ENCODE measurements around the gene PDAP1. TPM values are rescaled to one million over a fixed set of nuclear protein-coding genes. Genes with fewer than 3 reads are reported as not detected.

The PDAP1 gene
- total and polyA plus RNA-seq, 2 donors from 2014 or later: 84.7 to 119 TPM

DNA sequence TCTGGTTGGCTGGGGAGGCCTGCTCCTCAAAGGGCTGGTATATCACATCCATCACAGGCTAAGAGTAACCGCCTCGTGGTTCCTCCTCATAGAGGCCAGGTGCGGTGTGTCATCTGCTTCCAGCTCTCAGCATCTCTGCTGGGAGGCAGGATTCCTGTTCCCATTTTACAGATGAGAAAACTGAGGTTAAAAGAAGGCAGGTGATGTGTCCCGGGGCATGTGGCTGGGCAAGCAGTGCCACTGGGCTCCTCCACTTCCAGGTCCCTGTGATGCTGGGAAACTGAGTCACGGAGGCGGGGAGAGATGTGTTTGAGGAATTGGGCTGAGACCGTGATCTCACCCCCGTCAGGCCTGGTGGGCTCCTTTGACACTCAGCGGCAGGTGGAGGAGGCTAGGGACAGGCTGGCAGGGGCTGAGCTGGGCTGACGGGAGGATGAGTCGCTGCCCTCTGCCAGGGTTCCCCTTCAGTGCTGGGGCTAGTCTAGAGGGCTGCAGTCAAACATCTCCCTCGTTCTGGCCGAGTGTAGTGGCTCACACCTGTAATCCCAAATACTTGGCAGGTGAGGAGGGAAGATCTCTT, 24.5 kb downstream of the PDAP1 start:
- TF ChIP-seq, protein P1, sequence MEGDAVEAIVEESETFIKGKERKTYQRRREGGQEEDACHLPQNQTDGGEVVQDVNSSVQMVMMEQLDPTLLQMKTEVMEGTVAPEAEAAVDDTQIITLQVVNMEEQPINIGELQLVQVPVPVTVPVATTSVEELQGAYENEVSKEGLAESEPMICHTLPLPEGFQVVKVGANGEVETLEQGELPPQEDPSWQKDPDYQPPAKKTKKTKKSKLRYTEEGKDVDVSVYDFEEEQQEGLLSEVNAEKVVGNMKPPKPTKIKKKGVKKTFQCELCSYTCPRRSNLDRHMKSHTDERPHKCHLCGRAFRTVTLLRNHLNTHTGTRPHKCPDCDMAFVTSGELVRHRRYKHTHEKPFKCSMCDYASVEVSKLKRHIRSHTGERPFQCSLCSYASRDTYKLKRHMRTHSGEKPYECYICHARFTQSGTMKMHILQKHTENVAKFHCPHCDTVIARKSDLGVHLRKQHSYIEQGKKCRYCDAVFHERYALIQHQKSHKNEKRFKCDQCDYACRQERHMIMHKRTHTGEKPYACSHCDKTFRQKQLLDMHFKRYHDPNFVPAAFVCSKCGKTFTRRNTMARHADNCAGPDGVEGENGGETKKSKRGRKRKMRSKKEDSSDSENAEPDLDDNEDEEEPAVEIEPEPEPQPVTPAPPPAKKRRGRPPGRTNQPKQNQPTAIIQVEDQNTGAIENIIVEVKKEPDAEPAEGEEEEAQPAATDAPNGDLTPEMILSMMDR (IDR thresholded peaks at IDR 0.05; ENCODE audit: borderline replicate concordance, extremely low read depth, insufficient read depth): no peak
- H3K9ac ChIP-seq (ENCODE audit: low read length in 3 of 3): no peak overlapping the region
- H3K4me1 ChIP-seq (ENCODE audit: control insufficient read depth in 2 of 3, insufficient read depth in 2 of 3, low read depth in 1 of 3, low read length in 3 of 3): peaks cover 0 to 25% (median 0%) of the 10 kb centered on the region in 3 donors
- H3K9me3 ChIP-seq (ENCODE audit: control insufficient read depth in 2 of 3, insufficient read depth in 1 of 3, low read length in 3 of 3): no peaks in the 10 kb centered on the region
- DNase-seq: no peak
- H3K27me3 ChIP-seq (ENCODE audit: control insufficient read depth, insufficient read depth, low read length): no peaks in the 10 kb centered on the region
- FAIRE-seq: no peak
- H3K27ac ChIP-seq (ENCODE audit: low read depth in 2 of 2, low read length in 2 of 2): no peak overlapping the region
- peaks cover 0 to 6% (median 0%) of the 10 kb centered on the region in 3 donors for H3K36me3 ChIP-seq (ENCODE audit: control insufficient read depth in 2 of 3, insufficient read depth in 3 of 3, low read length in 3 of 3)
- intact Hi-C loops (cut with DNase I): no loop called here
- H3K4me3 ChIP-seq (ENCODE audit: low read length in 3 of 3): no peak overlapping the region

- intact Hi-C loops (cut with DNase I): no loop called here
- TF ChIP-seq, protein P1 (IDR thresholded peaks at IDR 0.05; ENCODE audit: borderline replicate concordance, extremely low read depth, insufficient read depth): no peak
- Histone ChIP-seq H3K4me3 (ENCODE audit: low read length in 3 of 3) (no peak overlapping the region), H3K9me3 (ENCODE audit: control insufficient read depth in 2 of 3, insufficient read depth in 1 of 3, low read length in 3 of 3) (no peaks in the 10 kb centered on the region), H3K27me3 (ENCODE audit: control insufficient read depth, insufficient read depth, low read length) (no peaks in the 10 kb centered on the region), H3K36me3 (ENCODE audit: control insufficient read depth in 2 of 3, insufficient read depth in 3 of 3, low read length in 3 of 3) (peaks cover 0 to 5% (median 0%) of the 10 kb centered on the region in 3 donors), H3K9ac (ENCODE audit: low read length in 3 of 3) (no peak overlapping the region), H3K4me1 (ENCODE audit: control insufficient read depth in 2 of 3, insufficient read depth in 2 of 3, low read depth in 1 of 3, low read length in 3 of 3) (peaks cover 0 to 25% (median 0%) of the 10 kb centered on the region in 3 donors), H3K27ac (ENCODE audit: low read depth in 2 of 2, low read length in 2 of 2) (no peak overlapping the region)
- DNase-seq: no peak
- FAIRE-seq: no peak
Observed at GRCh38 chr7:99383203-99383602, 25.2 kb downstream of the PDAP1 start.

DNA sequence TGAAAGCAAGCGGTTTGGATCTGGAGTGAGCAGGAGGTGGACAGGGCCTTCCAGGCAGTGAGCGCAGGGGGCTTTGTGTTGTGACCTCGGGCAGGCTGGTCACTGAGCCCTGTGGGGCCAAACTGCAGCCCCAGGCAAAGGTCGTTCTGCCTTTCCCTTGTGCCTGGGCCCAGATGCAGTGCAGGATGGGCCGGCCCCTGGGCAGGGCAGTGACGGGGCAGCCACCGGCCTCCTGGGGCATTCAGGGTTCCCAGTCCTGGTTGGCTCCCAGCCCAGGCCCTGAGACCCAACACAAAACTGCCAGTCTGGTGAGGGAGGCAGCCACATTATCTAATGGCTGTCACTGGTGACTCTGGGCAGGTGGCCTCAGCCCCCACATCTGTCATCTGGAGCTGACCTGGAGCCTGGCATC, 26.7 kb downstream of the PDAP1 start:
- DNase-seq (no peak), FAIRE-seq (no peak)
- Histone ChIP-seq H3K4me3 (ENCODE audit: low read length in 3 of 3) (no peak overlapping the region), H3K4me1 (ENCODE audit: control insufficient read depth in 2 of 3, insufficient read depth in 2 of 3, low read depth in 1 of 3, low read length in 3 of 3) (peaks cover 0 to 25% (median 0%) of the 10 kb centered on the region in 3 donors), H3K9me3 (ENCODE audit: control insufficient read depth in 2 of 3, insufficient read depth in 1 of 3, low read length in 3 of 3) (no peaks in the 10 kb centered on the region), H3K9ac (ENCODE audit: low read length in 3 of 3) (no peak overlapping the region), H3K27me3 (ENCODE audit: control insufficient read depth, insufficient read depth, low read length) (no peaks in the 10 kb centered on the region), H3K36me3 (ENCODE audit: control insufficient read depth in 2 of 3, insufficient read depth in 3 of 3, low read length in 3 of 3) (peaks cover 0 to 3% (median 0%) of the 10 kb centered on the region in 3 donors), H3K27ac (ENCODE audit: low read depth in 2 of 2, low read length in 2 of 2) (no peak overlapping the region)
- intact Hi-C loops (cut with DNase I): no loop called here
- TF ChIP-seq, protein P1 (IDR thresholded peaks at IDR 0.05; ENCODE audit: borderline replicate concordance, extremely low read depth, insufficient read depth): no peak

Data from kidney (tissue), 14 donors.